Measurements from ENCODE around the gene MAP4K2. TPM values are rescaled to one million over a fixed set of nuclear protein-coding genes. Genes with fewer than 3 reads are reported as not detected.
"Not testable (repeated sequence)": the region's sequence is repeated elsewhere in the genome, so short reads cannot be mapped to it uniquely, and the experiment has no call there.

MAP4K2 gene
- total and polyA plus RNA-seq, 12 donors = 6.4 to 57.7 (median 19.0) TPM

DNA sequence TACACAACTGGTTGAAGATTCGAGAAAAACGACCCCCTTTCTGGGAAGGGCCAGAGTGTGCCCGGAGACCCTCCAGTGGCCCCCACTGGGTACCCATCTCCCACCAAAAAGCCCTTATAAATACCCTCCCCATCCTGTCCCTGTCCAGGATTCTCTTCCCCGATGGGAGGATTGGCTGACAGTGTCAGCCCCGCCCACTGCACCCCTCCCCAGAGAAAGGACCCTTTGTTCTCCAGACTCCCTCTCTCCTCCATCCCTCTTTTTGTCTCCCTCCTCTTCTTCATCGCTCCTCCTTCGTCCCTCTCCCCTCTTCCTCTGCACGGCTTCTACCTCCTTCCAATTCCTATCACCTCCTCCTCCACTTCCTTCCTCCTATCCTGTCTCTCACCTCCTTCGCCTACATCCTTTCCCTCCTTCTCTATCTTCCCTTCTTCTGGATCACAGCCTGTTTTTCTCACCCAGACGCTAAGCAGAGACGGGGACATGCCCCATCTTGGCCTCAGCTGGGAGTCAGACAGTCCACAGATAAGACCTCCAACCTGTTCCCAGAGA is 20.6 kb upstream of the MAP4K2 start:
- Histone ChIP-seq H3K4me3 (no peak overlapping the region), H3K36me3 (replicated peaks in 1 of 2) (no peaks in the 10 kb centered on the region), H3K4me1 (replicated peaks in 1 of 2) (no peaks in the 10 kb centered on the region), H3K27me3 (no peaks in the 10 kb centered on the region), H3K9me3 (replicated peaks in 1 of 3) (no peaks in the 10 kb centered on the region), H3K27ac (no peak overlapping the region)
- TF ChIP-seq CTCF (IDR thresholded peaks at IDR 0.05) (no peak), POLR2A (IDR thresholded peaks at IDR 0.05) (no peak)
- intact Hi-C loops (cut with DNase I) = no loop called here
- 74 to 83% (median 76%) methylated on average over 11 of the region's 11 CpGs for WGBS, 4 donors
- DNase-seq = no peak

DNA sequence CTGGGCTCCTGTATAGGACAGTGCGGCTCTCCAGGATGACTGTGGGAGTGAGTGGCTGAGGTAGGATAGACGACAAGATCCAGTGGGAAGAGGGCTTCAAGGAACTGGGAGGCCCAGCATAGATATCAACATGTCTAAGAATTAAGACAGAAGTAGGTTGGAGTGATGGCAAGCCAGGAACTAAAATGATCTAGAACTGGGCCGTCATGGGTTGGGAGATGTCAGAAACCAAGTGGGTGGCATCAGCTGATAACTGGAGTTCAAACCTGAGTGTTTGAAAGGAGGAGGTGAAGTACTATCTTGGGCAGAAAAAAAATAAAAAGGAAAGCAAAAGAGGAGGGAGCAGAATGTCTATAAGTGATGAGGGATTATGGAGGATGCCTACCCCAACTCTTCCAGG is 14.5 kb upstream of the MAP4K2 start:
- Histone ChIP-seq H3K4me1 (replicated peaks in 1 of 2) (peaks cover 0 to 7% of the 10 kb centered on the region in 2 donors), H3K27ac (no peak overlapping the region), H3K27me3 (no peaks in the 10 kb centered on the region), H3K9me3 (replicated peaks in 1 of 3) (no peaks in the 10 kb centered on the region), H3K36me3 (replicated peaks in 1 of 2) (no peaks in the 10 kb centered on the region), H3K4me3 (no peak overlapping the region)
- 83 to 92% (median 84%) methylated on average over 3 of the region's 3 CpGs for WGBS, 4 donors
- TF ChIP-seq POLR2A (IDR thresholded peaks at IDR 0.05) = no peak
- no peak for TF ChIP-seq CTCF (IDR thresholded peaks at IDR 0.05)
- intact Hi-C loops (cut with DNase I) = no loop called here
- no peak for DNase-seq

- H3K27ac ChIP-seq; DNase-seq; H3K9me3 ChIP-seq (replicated peaks in 1 of 3); H3K36me3 ChIP-seq (replicated peaks in 1 of 2); H3K27me3 ChIP-seq; H3K4me3 ChIP-seq; H3K4me1 ChIP-seq (replicated peaks in 1 of 2); intact Hi-C loops (cut with DNase I): not testable (repeated sequence)
- WGBS, 4 donors = 84 to 93% (median 87%) methylated on average over 5 of the region's 5 CpGs
Observed at GRCh38 chr11:64815433-64815832, 12.4 kb upstream of the MAP4K2 start.

DNA sequence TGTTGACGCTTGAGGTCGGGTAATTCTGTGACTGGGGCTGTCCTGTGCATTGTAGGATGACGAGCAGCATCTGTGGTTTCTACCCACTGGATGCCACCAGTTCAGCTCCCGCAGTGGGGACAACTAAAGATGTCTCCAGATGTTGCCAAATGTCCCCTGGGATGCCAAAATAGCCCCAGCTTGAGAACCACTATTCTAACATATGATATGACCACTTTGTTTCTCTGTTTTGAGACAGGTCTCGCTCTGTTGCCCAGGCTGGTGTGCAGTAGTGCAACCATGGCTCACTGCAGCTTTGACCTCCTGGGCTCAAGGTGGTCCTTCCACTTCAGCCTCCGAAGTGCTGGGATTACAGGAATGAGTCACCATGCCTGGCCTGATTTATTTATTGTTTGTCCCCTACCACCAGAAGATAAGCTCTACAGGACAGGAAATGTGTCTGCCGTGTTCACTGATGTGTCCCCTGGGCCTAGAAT is 11.7 kb upstream of the MAP4K2 start:
- intact Hi-C loops (cut with DNase I) = no loop called here
- Histone ChIP-seq H3K4me1 (replicated peaks in 1 of 2) (peaks cover 2 to 10% of the 10 kb centered on the region in 2 donors), H3K27ac (no peak overlapping the region), H3K9me3 (replicated peaks in 1 of 3) (no peaks in the 10 kb centered on the region), H3K36me3 (replicated peaks in 1 of 2) (no peaks in the 10 kb centered on the region), H3K4me3 (no peak overlapping the region), H3K27me3 (no peaks in the 10 kb centered on the region)
- WGBS, 4 donors = 53 to 70% (median 65%) methylated on average over 6 to 7 of the region's 7 CpGs
- TF ChIP-seq CTCF (IDR thresholded peaks at IDR 0.05) = no peak
- DNase-seq = no peak

- intact Hi-C loops (cut with DNase I) = no loop called here
- H3K36me3 ChIP-seq (replicated peaks in 1 of 2) = no peaks in the 10 kb centered on the region
- WGBS, 4 donors = 37 to 59% (median 55%) methylated on average over 5 of the region's 5 CpGs
- H3K4me1 ChIP-seq (replicated peaks in 1 of 2) = peaks cover 8 to 17% of the 10 kb centered on the region in 2 donors
- no peak overlapping the region for H3K4me3 ChIP-seq
- no peak for TF ChIP-seq CTCF (IDR thresholded peaks at IDR 0.05)
- no peak for TF ChIP-seq POLR2A (IDR thresholded peaks at IDR 0.05)
- no peaks in the 10 kb centered on the region for H3K9me3 ChIP-seq (replicated peaks in 1 of 3)
- DNase-seq = peak in 1 of 7 donors; percentile 33
- H3K27me3 ChIP-seq = no peaks in the 10 kb centered on the region
- peak overlapping the region in 1 of 5 donors; percentile 7 for H3K27ac ChIP-seq
Observed at GRCh38 chr11:64813826-64814225, 10.8 kb upstream of the MAP4K2 start.
